Midbrain (tissue), 1 donor: ENCODE measurements around the gene SCRN2.

Experiments
- DNase-seq: peaks from one replicate; lab custom pipeline; 2025; lab: John Stamatoyannopoulos, UW

The SCRN2 gene

GRCh38 chr17:47804461-47804860, 36.6 kb downstream of the SCRN2 start:
- DNase-seq: no peak

- no peak for DNase-seq
These were observed 37.3 kb downstream of the SCRN2 start for GRCh38 chr17:47803751-47804150.

- no peak for DNase-seq
These were observed 37.9 kb downstream of the SCRN2 start for GRCh38 chr17:47803201-47803600.

GRCh38 chr17:47802341-47803022, 38.6 kb downstream of the SCRN2 start:
- peak; percentile 2 for DNase-seq

- DNase-seq: no peak
These were observed 39.2 kb downstream of the SCRN2 start for GRCh38 chr17:47801906-47802305.

GRCh38 chr17:47801176-47801765, 39.8 kb downstream of the SCRN2 start:
- DNase-seq: no peak

- DNase-seq: no peak
These were observed 40.4 kb downstream of the SCRN2 start for GRCh38 chr17:47800686-47801085.

- DNase-seq: no peak
These were observed 43.3 kb downstream of the SCRN2 start for GRCh38 chr17:47797797-47798196.

GRCh38 chr17:47792979-47793378, 48.1 kb downstream of the SCRN2 start:
- no peak for DNase-seq

GRCh38 chr17:47792457-47792856, 48.6 kb downstream of the SCRN2 start:
- no peak for DNase-seq

GRCh38 chr17:47791025-47791424, 50.0 kb downstream of the SCRN2 start:
- DNase-seq: no peak

- peak; percentile 35 for DNase-seq
These were observed 51.2 kb downstream of the SCRN2 start for GRCh38 chr17:47789611-47790561.
